HPDE6-E6E7 (cell line): Measurements from ENCODE around the gene GPR101.
"Not testable (repeated sequence)": the region's sequence is repeated elsewhere in the genome, so short reads cannot be mapped to it uniquely, and the experiment has no call there.

Source experiments
- DNase-seq: peaks from one replicate; pipeline ENCODE4 v3.0.0; 2011; ENCODE audit warnings: missing footprints; ENCODE audit errors: extremely low spot score

Gene GPR101

GRCh38 chrX:137028699-137029098, 5.1 kb downstream of the GPR101 start:
- DNase-seq, result no peak

GRCh38 chrX:137025930-137026329, 7.9 kb downstream of the GPR101 start:
- DNase-seq, result no peak

- DNase-seq, result not testable (repeated sequence)
Measured at GRCh38 chrX:137000236-137000635, 33.6 kb downstream of the GPR101 start.

- DNase-seq, result no peak
Measured at GRCh38 chrX:136999024-136999423, 34.8 kb downstream of the GPR101 start.
